G401 (cell line): ENCODE measurements around the gene ADK. TPM values are rescaled to one million over a fixed set of nuclear protein-coding genes. Genes with fewer than 3 reads are reported as not detected.
"Not testable (repeated sequence)": the region's sequence is repeated elsewhere in the genome, so short reads cannot be mapped to it uniquely, and the experiment has no call there.

Experiments
- DNase-seq: peaks from one replicate; pipeline ENCODE4 v3.0.0-alpha.2; 2015; ENCODE audit warnings: low spot score
- in situ Hi-C: cut with HindIII; loops from 2 replicates; pipeline ENCODE4 v1.10.0; 2016; ENCODE audit warnings: low sequenced_read_pairs, mixed read lengths
- total RNA-seq: library from RNA; depleted of rRNA; stranded (reverse); fragments of >200 nt; shearing (Covaris generic); gene quantifications from 2 replicates; pipeline ENCODE4 v1.2.3, GENCODE V29; 2014

ADK gene
- total RNA-seq, 1 experiment from 2014 or later, result 99.5 TPM

DNA sequence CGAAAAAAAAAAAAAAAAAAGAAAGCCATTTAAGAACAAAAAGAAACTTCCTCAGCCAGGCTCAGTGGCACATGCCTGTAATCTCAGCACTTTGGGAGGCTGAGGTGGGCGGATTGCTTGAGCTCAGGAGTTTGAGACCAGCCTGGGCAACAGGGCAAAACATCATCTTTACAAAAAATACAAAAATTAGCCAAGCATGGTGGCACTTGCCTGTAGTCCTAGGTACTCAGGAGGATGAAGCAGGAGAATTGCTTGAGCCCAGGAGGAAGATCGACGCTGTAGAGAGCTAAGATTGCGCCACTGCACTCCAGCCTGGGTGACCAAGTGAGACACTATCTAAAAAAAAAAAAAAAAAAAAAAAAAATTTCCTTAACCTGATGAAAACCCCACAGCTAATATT lies 12.4 kb upstream of the ADK start:
- in situ Hi-C loops, DNase-seq: not testable (repeated sequence)

DNA sequence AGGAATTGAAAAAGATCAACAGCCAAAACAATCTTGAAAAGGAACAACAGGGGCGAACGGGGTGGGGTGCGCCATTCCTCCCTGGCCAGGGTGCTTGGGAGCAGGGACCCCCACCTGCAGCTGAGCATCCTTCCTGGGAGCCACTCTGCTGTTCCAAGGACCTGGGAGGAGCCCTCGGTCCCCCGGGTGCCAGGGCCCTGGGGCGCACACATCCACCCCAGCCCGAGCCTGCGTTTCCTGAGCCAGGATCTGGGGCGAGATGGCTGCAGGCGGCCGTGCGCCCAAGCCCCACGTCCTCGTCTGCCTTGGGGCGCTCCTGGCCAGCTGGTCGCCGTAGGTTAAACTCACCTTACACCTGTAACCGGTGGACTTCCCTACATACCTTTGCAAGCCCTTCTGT lies 11.0 kb upstream of the ADK start:
- in situ Hi-C loops, result no loop called here

DNA sequence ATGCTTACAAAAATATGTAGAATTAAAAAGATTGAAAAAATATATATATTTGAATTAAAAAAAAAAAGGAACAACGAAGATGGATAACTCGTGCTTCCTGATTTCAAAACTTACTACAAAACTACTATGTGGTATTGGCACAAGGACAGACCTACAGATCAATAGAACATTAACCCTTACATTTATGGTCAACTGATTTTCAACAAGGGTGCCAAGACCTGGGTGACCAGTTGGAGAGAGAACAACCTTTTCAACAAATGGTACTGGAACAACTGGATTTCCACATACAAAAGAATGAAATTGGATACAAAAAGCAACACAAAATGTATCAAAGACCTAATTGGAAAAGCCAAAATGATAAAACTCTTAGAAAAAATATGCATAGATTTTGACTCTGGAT lies 10.5 kb upstream of the ADK start:
- in situ Hi-C loops, result no loop called here
- DNase-seq, result no peak

More for the DNA sequence above, 11.0 kb upstream of the ADK start:
- no peak for DNase-seq

DNA sequence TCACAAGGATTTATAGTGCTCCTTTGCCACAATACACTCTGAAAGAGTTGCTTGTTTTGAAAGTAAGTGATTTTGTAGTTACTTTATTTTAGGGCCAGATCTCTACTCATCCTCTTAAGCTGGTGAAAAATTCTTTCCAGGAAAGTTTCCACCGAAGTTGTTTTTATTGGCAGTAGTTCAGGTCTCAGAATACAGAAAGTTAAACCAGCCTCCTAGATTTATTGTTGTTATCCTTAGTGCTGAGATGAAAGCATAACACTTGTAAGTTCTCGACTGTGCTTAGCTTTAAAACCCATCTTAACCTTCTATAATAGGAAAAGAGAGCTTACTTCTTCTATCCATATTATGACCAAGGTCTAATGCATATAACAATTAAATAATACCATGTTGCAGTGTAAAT lies 5.9 kb upstream of the ADK start:
- DNase-seq, result no peak
- in situ Hi-C loops, result no loop called here

DNA sequence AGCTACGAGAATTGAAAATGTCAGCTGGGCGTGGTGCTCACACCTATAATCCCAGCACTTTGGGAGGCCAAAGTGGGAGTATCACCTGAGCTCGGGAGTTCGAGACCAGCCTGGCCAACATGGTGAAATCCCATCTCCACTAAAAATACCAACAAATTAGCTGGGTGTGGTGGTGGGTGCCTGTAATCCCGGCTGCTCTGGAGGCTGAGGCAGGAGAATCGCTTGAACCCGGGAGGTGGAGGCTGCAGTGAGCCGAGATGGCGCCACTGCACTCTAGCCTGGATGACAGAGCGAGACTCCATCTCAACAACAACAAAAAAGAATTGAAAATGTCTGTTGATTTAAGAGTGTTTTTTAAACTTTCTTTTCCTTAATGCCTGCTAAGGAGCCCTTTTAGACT lies 4.0 kb upstream of the ADK start:
- DNase-seq, in situ Hi-C loops: not testable (repeated sequence)

DNA sequence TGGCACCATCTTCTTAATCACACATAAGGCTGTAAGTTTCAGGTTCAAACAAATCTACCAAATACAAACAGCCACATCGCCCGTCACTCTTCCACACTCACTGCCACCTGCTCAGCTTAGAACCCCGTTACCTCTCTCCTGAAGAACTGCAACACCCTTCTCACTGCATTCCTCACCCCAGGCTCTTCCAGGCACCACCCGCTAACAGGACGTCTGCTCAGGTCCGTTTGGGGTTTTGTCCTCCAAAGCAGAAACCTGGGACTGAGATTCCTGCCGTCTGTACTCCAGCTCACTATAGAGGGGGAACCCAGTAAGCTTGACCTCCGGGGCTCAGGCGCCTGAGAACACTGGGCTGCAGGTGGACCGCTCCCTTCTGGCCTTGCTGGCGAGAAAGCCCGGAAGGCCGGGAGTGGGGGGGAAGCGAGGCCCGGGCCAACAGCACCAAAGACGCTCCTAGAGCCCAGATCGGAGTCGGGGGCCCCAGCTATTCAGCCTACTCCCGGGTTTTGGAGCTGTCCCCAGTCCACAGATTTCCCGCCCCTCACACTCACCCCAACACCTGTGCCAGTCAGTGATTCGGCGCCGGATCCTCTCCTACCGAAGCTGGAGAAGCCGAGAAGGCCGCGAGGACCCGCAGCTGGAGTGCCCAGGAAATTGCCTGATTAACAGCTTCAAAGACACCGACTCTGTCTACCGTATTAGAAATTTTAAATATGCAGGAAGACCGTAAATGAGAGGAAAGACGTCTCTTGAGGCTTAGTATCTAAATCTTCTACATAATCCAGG lies 624 bp upstream of the ADK start, which contains the start of gene AP3M1:
AP3M1 (minus strand) TSS at position 625 of the 786 bp plus-strand sequence. CDS start 12,449 bp downstream, outside the sequence.
- DNase-seq, result no peak
- in situ Hi-C loops, result no loop called here

DNA sequence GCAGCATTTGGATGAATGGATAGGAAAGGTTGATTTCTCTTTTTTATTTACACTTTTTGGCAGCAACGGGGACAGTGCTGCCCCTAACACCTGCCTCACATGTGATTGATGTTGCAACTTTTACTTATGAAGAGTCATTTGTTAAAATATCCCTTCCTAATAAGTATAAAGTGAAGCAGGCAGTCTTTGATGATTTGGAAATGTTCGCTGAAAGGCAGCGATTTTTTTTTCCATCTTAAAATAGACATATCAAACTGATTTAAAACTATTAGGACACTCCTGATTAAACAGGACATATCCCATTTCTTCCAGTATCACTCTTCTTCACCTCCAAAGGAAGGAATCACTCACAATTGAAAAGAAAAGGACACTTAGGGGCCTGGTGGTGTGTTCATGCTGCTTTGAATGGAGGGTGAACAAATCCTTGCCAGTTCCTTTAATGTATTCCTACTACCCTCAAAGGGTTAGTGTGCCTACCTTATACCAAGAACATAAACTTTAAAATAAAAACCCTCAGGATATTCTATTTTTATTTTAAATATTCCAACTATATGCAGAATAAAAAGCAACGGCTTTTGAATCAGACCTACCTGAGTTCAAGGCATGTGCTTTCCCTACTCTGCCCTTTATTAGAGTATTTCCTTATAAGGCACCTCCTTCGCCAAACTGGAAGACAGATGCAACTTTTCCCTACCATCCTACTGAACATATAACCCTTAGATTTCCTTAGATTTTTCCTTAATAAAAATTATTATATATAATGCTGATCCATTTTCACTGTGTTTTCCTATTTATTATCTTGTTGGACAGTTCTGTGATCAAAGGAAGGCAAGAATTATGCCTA lies 1.1 kb downstream of the ADK start:
- in situ Hi-C loops, result no loop called here
- peak; percentile 10 for DNase-seq

DNA sequence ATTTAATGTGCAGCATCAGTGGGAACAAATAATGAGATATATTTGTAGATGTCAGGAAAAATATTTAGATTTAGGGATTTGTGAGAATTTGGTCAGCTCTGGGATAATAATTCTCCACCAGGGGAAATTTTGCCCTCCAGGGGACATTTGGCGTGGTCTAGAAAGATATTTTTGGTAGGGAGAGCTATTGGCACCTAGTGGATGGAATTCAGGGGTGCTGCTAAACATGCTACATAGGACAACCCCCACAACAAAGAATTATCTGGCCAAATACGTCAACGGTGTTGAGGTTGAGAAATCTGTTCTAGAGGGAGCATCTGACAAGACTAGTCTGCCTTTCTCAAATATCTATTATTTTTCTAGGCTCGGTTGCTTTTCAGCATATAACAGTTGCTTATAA lies 2.1 kb downstream of the ADK start:
- in situ Hi-C loops, result no loop called here
- no peak for DNase-seq

DNA sequence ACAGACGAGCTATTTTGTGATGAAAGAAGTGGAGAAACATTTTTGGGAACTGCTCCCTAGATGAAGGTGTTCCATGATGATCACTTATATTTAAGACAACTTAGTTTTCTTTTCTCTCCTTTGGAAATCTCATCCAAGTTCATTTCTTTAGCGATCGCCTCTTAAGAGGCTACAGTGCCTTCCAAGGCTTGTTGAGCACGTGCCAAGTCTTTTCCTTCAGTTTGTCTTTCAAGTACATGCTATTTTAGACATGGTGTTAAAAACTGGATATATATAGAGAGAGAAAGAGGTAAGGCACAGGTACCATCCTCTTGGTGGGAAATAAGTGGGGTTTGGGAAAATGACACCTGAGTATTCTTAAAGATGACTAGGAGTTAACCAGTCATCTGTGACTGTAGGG lies 2.7 kb downstream of the ADK start:
- DNase-seq, result no peak
- in situ Hi-C loops, result no loop called here

DNA sequence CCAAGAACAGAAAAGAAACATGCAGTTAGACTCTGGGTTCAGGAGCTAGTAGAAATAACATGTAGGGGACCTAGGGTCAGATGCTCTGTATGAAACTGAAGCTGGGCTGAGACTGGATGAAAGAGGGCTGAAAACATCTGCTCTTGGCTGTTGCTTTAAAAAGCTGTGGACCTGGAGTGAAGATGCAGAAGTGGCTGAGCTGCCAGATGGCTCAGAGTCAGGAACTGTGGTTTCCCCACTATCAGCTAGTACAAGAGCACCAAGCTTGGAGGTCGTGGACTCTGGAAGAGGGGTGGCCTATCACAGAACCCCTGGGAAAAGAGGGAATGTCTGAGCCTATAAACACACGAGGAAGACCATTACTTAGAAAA lies 5.9 kb downstream of the ADK start:
- in situ Hi-C loops, result no loop called here
- no peak for DNase-seq

DNA sequence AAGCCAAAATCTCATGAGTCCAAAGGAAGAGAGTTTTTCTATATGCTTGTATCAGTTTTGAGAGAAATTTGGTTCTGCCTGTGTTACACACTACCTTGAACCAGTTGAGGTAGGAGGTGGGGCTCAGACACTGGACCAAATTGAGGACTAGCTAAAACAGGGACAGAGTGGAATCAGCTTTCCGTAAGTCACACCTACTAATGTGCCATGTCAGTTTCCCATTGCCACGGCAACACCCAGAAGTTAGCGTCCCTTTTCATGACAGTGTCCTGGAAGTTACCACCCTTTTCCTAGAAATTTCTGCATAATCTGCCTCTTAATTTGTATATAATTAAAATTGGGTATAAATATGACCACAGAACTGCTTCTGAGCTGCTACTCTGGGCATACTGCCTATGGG lies 9.0 kb downstream of the ADK start:
- no peak for DNase-seq
- in situ Hi-C loops, result no loop called here

DNA sequence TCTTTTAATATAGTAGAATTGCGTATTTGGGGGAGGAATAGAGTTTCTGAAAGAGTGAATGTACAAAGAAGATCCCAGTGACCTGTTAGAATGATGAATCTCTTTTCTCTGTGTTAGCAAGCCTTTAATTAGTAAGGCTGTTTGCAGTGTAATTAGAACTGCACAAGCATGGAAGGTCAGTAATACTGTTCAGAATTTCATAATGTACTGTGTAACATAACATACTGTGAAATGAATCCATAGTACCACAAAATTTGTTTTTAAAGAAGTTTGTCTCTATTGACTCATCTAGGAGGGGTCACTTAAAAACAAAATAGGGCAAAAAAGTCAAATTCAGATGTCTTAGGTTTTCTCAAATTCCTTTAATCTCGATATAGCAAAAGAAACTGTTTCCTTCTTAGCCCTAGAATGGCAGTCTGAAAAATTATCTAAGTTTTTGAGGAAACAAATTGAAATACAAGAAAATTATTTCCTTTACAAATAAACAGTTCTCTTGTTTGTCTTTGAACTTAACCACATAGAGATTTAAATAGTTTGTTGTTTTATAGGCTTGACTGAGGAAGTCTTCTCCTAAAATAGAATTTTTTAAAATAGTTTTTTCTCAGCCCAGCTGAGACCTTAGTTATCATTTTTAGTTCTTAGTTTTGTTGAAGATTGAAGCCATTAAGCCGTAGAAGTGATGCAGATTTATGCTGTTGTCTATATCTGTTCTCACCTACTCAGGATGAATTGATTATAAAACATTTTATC lies 12.5 kb downstream of the ADK start:
- in situ Hi-C loops, result no loop called here

DNA sequence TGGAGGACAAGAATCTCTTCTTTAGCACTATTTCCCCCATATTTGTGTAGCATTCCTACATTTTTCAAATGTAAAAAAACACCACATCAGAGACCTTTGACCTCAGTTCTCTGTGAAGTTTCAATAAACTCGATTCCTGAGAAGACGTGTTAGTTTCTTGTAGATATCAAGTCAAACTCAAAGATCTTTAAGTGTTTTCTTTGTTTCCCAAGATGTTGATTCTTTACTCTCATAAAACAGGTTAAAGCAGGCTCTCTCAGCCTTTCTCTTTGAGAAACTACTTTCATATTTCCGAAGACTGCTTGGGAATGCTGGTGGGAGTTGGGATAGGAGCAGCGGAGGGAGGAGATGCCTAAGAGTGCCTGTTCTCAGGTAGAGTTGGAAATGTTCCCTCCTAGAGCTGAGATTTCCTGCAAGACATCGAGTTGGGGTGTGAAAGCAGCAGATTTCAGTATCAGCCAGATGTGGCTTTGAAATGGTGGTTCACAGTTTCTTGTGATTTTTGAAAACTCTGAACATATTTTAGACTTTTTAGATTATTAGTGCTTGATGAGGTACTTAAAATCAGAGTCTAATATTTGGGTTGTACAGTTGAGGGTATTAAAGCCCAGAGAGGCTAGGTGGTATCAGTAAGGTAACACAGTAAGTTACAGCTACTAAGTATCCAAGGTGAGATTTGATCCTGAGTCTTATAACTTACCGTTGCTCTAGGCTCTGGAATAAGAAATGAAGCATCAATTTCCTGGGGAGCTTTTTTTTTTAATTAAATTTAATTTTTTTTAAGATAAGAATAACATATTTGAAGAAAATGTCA lies 13.9 kb downstream of the ADK start:
- no peak for DNase-seq
- in situ Hi-C loops, result no loop called here

More for the DNA sequence above, 12.5 kb downstream of the ADK start:
- no peak for DNase-seq

DNA sequence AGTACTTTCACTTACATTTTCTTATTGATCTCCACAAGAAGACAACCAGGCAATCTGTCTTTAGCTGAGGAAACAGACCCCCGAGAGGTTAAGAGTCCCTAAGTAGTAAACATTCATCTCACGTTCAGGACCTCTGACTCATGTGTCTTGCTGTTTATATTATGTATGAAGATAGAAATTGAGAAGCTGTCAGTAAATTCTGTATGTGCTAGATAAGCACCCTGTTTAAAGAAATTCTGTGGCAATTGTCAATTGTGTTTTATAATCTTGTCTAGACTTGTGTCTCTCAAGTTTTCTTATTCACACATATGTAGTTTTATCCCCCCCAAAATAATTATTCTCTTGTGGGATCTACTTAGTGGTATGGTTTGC lies 14.5 kb downstream of the ADK start:
- in situ Hi-C loops, result no loop called here
- no peak for DNase-seq

DNA sequence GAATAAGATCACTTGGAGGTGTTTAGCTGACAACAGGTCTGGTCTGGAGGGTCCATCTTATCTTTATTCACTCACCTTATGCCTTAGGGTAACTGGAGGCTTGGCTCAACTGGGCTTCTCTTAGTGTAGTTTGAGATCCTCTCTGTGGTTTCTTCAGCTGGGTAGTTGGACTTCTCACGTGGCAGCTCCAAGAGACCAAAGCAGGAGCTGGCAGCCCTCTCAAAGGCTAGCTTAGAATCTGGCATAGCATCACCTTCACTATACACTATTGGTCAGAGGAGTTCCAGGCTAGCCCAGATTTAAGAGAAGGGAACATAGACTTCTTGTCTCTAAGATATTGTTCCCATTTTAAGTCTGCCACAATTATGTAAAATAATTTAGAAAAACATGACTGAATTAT lies 16.4 kb downstream of the ADK start:
- in situ Hi-C loops, result no loop called here
- DNase-seq, result no peak

DNA sequence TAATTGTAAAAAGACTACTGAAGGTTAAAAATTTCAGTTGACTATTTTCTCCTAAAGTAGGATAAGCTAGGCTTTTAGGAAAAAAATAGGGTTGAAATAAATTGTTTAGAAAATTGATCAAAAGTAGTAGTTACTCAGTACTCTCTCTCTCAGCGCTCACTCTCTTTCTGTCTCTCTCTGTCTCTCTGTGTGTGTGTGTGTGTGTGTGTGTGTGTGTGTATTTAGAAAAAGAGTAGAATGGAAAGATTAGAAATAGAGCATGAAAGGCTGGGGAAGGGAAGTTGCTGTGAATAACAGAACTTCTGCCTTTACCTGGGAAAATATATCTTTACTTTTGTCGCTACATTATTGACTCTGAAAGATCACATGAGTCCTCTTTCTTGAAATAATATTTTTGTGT lies 20.6 kb downstream of the ADK start:
- DNase-seq, result no peak
- in situ Hi-C loops, result no loop called here

DNA sequence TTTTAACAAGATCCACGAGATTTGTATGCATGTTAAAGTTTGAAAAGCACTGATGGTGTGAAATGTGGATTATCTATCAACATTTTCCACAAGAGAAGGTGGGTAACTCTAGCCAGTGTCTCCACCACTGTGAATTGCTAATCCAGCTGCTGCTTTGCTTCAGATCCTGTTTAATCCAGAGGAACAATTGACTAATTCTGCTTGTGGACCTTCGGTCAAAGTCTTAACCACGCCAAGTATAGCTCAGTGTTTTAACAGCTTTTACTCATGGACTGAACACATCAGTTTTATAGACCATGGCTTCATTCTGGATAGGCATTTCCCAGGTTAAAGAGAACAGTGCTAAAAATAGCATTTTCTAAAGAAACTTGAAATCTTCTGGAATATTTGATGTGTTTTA lies 23.5 kb downstream of the ADK start:
- no peak for DNase-seq
- in situ Hi-C loops, result no loop called here

DNA sequence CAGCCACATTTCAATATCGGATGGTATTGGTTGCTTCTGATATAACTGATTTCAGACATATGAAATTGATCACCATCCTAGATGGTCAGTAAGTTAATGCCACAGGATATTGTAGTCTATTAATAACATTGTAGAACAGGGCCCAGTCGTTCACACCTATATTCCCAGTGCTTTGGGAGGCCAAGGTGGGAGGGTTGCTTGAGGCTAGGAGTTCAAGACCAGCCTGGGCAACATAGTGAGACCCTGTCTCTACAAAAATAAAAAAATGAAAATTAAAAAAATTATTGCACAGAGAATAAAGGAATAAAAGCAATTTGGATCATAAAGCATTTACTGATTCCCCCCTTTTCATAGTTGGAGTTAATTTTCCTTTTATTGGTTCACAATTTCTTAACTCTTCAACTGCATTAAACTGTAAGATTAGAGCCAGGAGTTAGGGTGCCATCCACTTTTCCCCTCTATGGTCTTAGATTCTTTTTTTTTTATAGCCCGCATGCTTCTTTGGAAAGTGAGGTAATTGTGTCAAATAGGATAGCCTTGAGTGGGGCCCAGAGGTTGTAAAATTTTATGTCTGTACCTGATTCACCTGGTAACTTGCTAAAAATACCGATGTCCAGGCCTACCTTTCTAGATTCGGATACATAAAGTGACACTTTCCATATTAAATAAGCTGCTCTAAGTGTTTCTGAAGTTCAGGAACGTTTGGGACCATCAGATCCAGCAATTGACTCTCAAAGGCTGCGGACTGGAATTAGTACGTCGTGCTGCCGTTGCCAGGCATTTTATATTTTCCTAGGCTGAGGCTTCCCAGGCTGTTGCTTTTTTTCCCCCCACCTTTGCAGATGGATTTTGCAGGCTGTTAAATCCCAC lies 24.7 kb downstream of the ADK start:
- DNase-seq, result no peak
- in situ Hi-C loops, result no loop called here
